Kidney (tissue), 14 donors: ENCODE data around the gene RASGEF1C. TPM values are rescaled to one million over a fixed set of nuclear protein-coding genes. Genes with fewer than 3 reads are reported as not detected.

ENCODE experiments used
- DNase-seq, 5 donors: peaks; one replicate each; pipeline ENCODE4 v3.0.0-alpha.2; 2013 to 2020
- FAIRE-seq: peaks from 2 replicates; lab custom pipeline; 2012; peaks lifted over from hg19 to GRCh38; lab: Jason Lieb, UNC
- H3K27ac ChIP-seq, 2 donors: one replicate each; pipeline ENCODE4 v1.7.0; 2013; ENCODE audit warnings: low read depth in 2 of 2, low read length in 2 of 2, inconsistent platforms in 1 of 2
- H3K27me3 ChIP-seq: one replicate; pipeline ENCODE4 v1.7.1; 2013; ENCODE audit warnings: low read length, inconsistent platforms; ENCODE audit not compliant: control insufficient read depth, insufficient read depth
- H3K36me3 ChIP-seq, 3 donors: one replicate each; pipeline versions ENCODE4 v1.7.0 to v1.7.1; 2013; ENCODE audit warnings: low read length in 3 of 3, control low read depth in 1 of 3, inconsistent platforms in 1 of 3; ENCODE audit not compliant: insufficient read depth in 3 of 3, control insufficient read depth in 2 of 3
- H3K4me1 ChIP-seq, 3 donors: one replicate each; pipeline versions ENCODE4 v1.7.0 to v1.7.1; 2013; ENCODE audit warnings: low read length in 3 of 3, inconsistent platforms in 1 of 3, low read depth in 1 of 3; ENCODE audit not compliant: control insufficient read depth in 2 of 3, insufficient read depth in 2 of 3
- H3K4me3 ChIP-seq, 3 donors: one replicate each; pipeline versions ENCODE4 v1.7.0 to v1.8.1; 2013; ENCODE audit warnings: low read length in 3 of 3, control low read depth in 1 of 3, inconsistent platforms in 1 of 3
- H3K9ac ChIP-seq, 3 donors: one replicate each; pipeline versions ENCODE4 v1.7.0 to v1.7.1; 2013; ENCODE audit warnings: low read length in 3 of 3, control low read depth in 1 of 3, inconsistent platforms in 1 of 3
- H3K9me3 ChIP-seq, 3 donors: one replicate each; pipeline versions ENCODE4 v1.7.0 to v1.7.1; 2013; ENCODE audit warnings: low read length in 3 of 3, control low read depth in 1 of 3, inconsistent platforms in 1 of 3; ENCODE audit not compliant: control insufficient read depth in 2 of 3, insufficient read depth in 1 of 3
- CTCF ChIP-seq: IDR thresholded peaks from 3 replicates; pipeline ENCODE4 v1.5.1; 2012; ENCODE audit warnings: mild to moderate bottlenecking, moderate library complexity, borderline replicate concordance; ENCODE audit not compliant: insufficient read depth; ENCODE audit errors: extremely low read depth
- intact Hi-C: fragments of 100-400 bp; cut with DNase I; formaldehyde crosslinking; loops from one replicate; pipeline ENCODE4 v1.11.1; 2022
- polyA plus RNA-seq: library from polyadenylated mRNA; stranded (reverse); fragments of 350-450 nt; fragmentation: Illumina TruSeq; extraction: RNeasy Lipid Tissue Mini Kit (QIAGEN cat#74804); gene quantifications from one replicate; pipeline ENCODE4 v1.2.3, GENCODE V29; 2014; ENCODE audit warnings: low read depth, low replicate concordance; ENCODE audit not compliant: insufficient read depth
- total RNA-seq: library from RNA; stranded (reverse); fragmentation: NEBNext Ultra II Directional; extraction: Animal tissue kit (Norgen Biotek cat#: 25700); gene quantifications from one replicate; pipeline ENCODE4 v1.2.1, GENCODE V29; 2021
- donor health status: control.
- donor health status: control.
- donor health status: control.
- donor health status: control.
- donor health status: control.
- donor health status: DM: yes; HTN: yes; CAD: no.
- donor health status: Normal renal cell carcinoma (clear cell type).

Gene RASGEF1C
- total and polyA plus RNA-seq, 2 donors from 2014 or later = 0.15 to 0.16 TPM

- no peak for DNase-seq
- no peak for FAIRE-seq
- H3K4me1 ChIP-seq = no peaks in the 10 kb centered on the region
- no peak overlapping the region for H3K4me3 ChIP-seq
- H3K9ac ChIP-seq = no peak overlapping the region
- no peaks in the 10 kb centered on the region for H3K36me3 ChIP-seq
- intact Hi-C loops = no loop called here
- no peaks in the 10 kb centered on the region for H3K9me3 ChIP-seq
- no peak for TF ChIP-seq CTCF
- no peaks in the 10 kb centered on the region for H3K27me3 ChIP-seq
- H3K27ac ChIP-seq = no peak overlapping the region
Measured at GRCh38 chr5:180059326-180059725, 149.7 kb downstream of the RASGEF1C start.

GRCh38 chr5:180056153-180056552 lies 152.9 kb downstream of the RASGEF1C start:
- H3K27me3 ChIP-seq = no peaks in the 10 kb centered on the region
- DNase-seq (no peak), FAIRE-seq (no peak)
- no peaks in the 10 kb centered on the region for H3K36me3 ChIP-seq
- H3K4me1 ChIP-seq = no peaks in the 10 kb centered on the region
- H3K4me3 ChIP-seq = no peak overlapping the region
- no peak overlapping the region for H3K9ac ChIP-seq
- no peak for TF ChIP-seq CTCF
- intact Hi-C loops = no loop called here
- no peak overlapping the region for H3K27ac ChIP-seq
- no peaks in the 10 kb centered on the region for H3K9me3 ChIP-seq

GRCh38 chr5:180054226-180054625 lies 154.8 kb downstream of the RASGEF1C start:
- no peak overlapping the region for H3K4me3 ChIP-seq
- H3K36me3 ChIP-seq = no peaks in the 10 kb centered on the region
- H3K27me3 ChIP-seq = no peaks in the 10 kb centered on the region
- peaks cover 0 to 3% (median 0%) of the 10 kb centered on the region in 3 donors for H3K4me1 ChIP-seq
- H3K27ac ChIP-seq = no peak overlapping the region
- no peak overlapping the region for H3K9ac ChIP-seq
- no peaks in the 10 kb centered on the region for H3K9me3 ChIP-seq
- intact Hi-C loops = no loop called here
- no peak for TF ChIP-seq CTCF
- FAIRE-seq (no peak), DNase-seq (no peak)

- H3K27ac ChIP-seq = no peak overlapping the region
- FAIRE-seq (no peak), DNase-seq (no peak)
- no peaks in the 10 kb centered on the region for H3K27me3 ChIP-seq
- H3K4me3 ChIP-seq = no peak overlapping the region
- intact Hi-C loops = no loop called here
- no peaks in the 10 kb centered on the region for H3K9me3 ChIP-seq
- H3K36me3 ChIP-seq = no peaks in the 10 kb centered on the region
- H3K9ac ChIP-seq = no peak overlapping the region
- TF ChIP-seq CTCF = no peak
- H3K4me1 ChIP-seq = peaks cover 0 to 10% (median 6%) of the 10 kb centered on the region in 3 donors
Measured at GRCh38 chr5:180053061-180053602, 155.9 kb downstream of the RASGEF1C start.
